ENCODE measurements around the gene KCTD10. TPM values are rescaled to one million over a fixed set of nuclear protein-coding genes. Genes with fewer than 3 reads are reported as not detected.

KCTD10 gene
- total and polyA plus RNA-seq, 2 of the 13 experiments (the other 11 are each of a cell fraction or from before 2014, with no cell fraction given): 6.9 to 25.4 TPM

DNA sequence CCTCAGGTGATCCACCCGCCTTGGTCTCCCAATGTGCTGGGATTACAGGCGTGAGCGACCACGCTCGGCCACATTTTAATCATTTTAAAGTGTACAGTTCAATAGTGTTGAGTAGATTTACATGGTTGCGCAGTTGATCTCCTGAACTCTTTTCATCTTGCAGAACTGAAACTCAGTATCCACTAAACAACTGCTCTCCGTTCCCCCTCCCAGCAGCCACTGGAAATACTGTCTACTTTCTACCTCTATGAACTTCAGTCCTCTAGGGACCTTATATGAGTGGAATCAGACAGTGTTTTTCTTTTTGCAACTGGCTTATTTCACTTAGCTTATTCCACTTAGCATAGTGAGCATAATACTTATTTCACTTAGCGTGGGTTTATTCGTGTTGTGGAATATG, 53.7 kb downstream of the KCTD10 start:
- CTCF ChIA-PET (ENCODE audit: low intra/inter-chr PET ratio, low total read pairs): no interaction called here
- no peak overlapping the region for H2AFZ ChIP-seq (ENCODE audit: low read length)

More for the DNA sequence above, 53.7 kb downstream of the KCTD10 start:
- no TSS peak for BruUV-seq (replicated peaks)
- H3K9me3 ChIP-seq (ENCODE audit: low read length): no peaks in the 10 kb centered on the region
- in situ Hi-C loops (cut with HindIII; ENCODE audit: extremely low pct_ligation_motif_present, low pct_unique_long_range_greater_than_20kb) (no loop called here), intact Hi-C loops (cut with micrococcal nuclease; ENCODE audit: unreplicated experiment) (no loop called here)
- H3K27ac ChIP-seq (ENCODE audit: extremely low read length, insufficient read depth, low read length): no peak overlapping the region
- no peaks in the 10 kb centered on the region for H4K20me1 ChIP-seq (ENCODE audit: insufficient read depth, low read length)
- POLR2A ChIA-PET: no interaction called here
- H3K4me3 ChIP-seq (replicated peaks in 1 of 3; ENCODE audit: insufficient read depth in 1 of 3, low read depth in 2 of 3, low read length in 3 of 3): no peak overlapping the region
- 48% methylated on average over 9 of the region's 9 CpGs for WGBS (ENCODE audit: low lambda C conversion rate)
- ATAC-seq (no peak), FAIRE-seq (no peak), DNase-seq (ENCODE audit: low spot score) (no peak)
- H3K27me3 ChIP-seq (ENCODE audit: control insufficient read depth in 1 of 2, insufficient read depth in 2 of 2, low read length in 2 of 2): no peaks in the 10 kb centered on the region; a peak in 1 of 5 replicates
- no peak overlapping the region for H3K4me2 ChIP-seq (ENCODE audit: low read depth, low read length)
- no peaks in the 10 kb centered on the region for H3K79me2 ChIP-seq (ENCODE audit: insufficient read depth, low read length)
- no peak overlapping the region for H3K9ac ChIP-seq (ENCODE audit: insufficient read depth, low read depth, low read length)
- TF ChIP-seq ZSCAN21 (CRISPR knock-in tag; IDR thresholded peaks at IDR 0.05; ENCODE audit: borderline replicate concordance): no peak
- TF ChIP-seq, protein P1, sequence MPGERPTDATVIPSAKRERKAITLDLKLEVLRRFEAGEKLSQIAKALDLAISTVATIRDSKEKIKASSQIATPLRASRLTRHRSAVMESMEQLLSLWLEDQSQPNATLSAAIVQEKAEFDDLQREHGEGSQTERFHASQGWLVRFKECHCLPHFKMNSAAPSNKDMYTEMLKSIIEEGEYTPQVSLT (CRISPR knock-in tag; IDR thresholded peaks at IDR 0.05; ENCODE audit: borderline replicate concordance, low read depth): no peak
- TF ChIP-seq ZNF282 (IDR thresholded peaks at IDR 0.05; ENCODE audit: partially characterized antibody): no peak
- no peak for TF ChIP-seq CHD2 (IDR thresholded peaks at IDR 0.05; ENCODE audit: low read depth, low read length)
- TF ChIP-seq, protein P2, sequence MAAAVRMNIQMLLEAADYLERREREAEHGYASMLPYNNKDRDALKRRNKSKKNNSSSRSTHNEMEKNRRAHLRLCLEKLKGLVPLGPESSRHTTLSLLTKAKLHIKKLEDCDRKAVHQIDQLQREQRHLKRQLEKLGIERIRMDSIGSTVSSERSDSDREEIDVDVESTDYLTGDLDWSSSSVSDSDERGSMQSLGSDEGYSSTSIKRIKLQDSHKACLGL (CRISPR knock-in tag; IDR thresholded peaks at IDR 0.05): no peak
- no peak for TF ChIP-seq HMGA1 (CRISPR knock-in tag; conservative IDR thresholded peaks at IDR 0.05)
- TF ChIP-seq CCDC6 (CRISPR knock-in tag; IDR thresholded peaks at IDR 0.05): no peak
- no peak for TF ChIP-seq ZNF143 (CRISPR knock-in tag; IDR thresholded peaks at IDR 0.05)
- TF ChIP-seq, protein P3, sequence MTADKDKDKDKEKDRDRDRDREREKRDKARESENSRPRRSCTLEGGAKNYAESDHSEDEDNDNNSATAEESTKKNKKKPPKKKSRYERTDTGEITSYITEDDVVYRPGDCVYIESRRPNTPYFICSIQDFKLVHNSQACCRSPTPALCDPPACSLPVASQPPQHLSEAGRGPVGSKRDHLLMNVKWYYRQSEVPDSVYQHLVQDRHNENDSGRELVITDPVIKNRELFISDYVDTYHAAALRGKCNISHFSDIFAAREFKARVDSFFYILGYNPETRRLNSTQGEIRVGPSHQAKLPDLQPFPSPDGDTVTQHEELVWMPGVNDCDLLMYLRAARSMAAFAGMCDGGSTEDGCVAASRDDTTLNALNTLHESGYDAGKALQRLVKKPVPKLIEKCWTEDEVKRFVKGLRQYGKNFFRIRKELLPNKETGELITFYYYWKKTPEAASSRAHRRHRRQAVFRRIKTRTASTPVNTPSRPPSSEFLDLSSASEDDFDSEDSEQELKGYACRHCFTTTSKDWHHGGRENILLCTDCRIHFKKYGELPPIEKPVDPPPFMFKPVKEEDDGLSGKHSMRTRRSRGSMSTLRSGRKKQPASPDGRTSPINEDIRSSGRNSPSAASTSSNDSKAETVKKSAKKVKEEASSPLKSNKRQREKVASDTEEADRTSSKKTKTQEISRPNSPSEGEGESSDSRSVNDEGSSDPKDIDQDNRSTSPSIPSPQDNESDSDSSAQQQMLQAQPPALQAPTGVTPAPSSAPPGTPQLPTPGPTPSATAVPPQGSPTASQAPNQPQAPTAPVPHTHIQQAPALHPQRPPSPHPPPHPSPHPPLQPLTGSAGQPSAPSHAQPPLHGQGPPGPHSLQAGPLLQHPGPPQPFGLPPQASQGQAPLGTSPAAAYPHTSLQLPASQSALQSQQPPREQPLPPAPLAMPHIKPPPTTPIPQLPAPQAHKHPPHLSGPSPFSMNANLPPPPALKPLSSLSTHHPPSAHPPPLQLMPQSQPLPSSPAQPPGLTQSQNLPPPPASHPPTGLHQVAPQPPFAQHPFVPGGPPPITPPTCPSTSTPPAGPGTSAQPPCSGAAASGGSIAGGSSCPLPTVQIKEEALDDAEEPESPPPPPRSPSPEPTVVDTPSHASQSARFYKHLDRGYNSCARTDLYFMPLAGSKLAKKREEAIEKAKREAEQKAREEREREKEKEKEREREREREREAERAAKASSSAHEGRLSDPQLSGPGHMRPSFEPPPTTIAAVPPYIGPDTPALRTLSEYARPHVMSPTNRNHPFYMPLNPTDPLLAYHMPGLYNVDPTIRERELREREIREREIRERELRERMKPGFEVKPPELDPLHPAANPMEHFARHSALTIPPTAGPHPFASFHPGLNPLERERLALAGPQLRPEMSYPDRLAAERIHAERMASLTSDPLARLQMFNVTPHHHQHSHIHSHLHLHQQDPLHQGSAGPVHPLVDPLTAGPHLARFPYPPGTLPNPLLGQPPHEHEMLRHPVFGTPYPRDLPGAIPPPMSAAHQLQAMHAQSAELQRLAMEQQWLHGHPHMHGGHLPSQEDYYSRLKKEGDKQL (CRISPR knock-in tag; IDR thresholded peaks at IDR 0.05; ENCODE audit: low read depth): no peak
- TF ChIP-seq STAT5B (CRISPR knock-in tag; IDR thresholded peaks at IDR 0.05): no peak
- no peak for TF ChIP-seq ZNF556 (CRISPR knock-in tag; IDR thresholded peaks at IDR 0.05; ENCODE audit: borderline replicate concordance)
- TF ChIP-seq ELF3 (CRISPR knock-in tag; IDR thresholded peaks at IDR 0.05): no peak
- no peak for TF ChIP-seq BRCA1 (CRISPR knock-in tag; IDR thresholded peaks at IDR 0.05)
- TF ChIP-seq ZNF317 (CRISPR knock-in tag; IDR thresholded peaks at IDR 0.05): no peak
- TF ChIP-seq, protein P4, sequence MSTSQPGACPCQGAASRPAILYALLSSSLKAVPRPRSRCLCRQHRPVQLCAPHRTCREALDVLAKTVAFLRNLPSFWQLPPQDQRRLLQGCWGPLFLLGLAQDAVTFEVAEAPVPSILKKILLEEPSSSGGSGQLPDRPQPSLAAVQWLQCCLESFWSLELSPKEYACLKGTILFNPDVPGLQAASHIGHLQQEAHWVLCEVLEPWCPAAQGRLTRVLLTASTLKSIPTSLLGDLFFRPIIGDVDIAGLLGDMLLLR (CRISPR knock-in tag; IDR thresholded peaks at IDR 0.05): no peak
- TF ChIP-seq PCBP1 (IDR thresholded peaks at IDR 0.05; ENCODE audit: borderline replicate concordance, low read depth, low read length): no peak
- no peak for TF ChIP-seq FOSL1 (CRISPR knock-in tag; IDR thresholded peaks at IDR 0.05; ENCODE audit: borderline replicate concordance)
- no peaks in the 10 kb centered on the region for H3K36me3 ChIP-seq (replicated peaks in 1 of 2; ENCODE audit: control insufficient read depth in 1 of 2, insufficient read depth in 2 of 2, low read length in 2 of 2)
- H3K4me1 ChIP-seq (ENCODE audit: insufficient read depth, low read length): peaks cover 4% of the 10 kb centered on the region; the same call in 1 of the 2 replicates

All from HepG2 (cell line).